Measurements from ENCODE around the gene RFX8.

Gene RFX8

GRCh38 chr2:101492936-101493473 is 18.1 kb upstream of the RFX8 start:
- FAIRE-seq (no peak), DNase-seq (ENCODE audit: insufficient read length, low spot score) (no peak)
- TF ChIP-seq TAF1 (IDR thresholded peaks at IDR 0.05; ENCODE audit: low read depth, low read length) (no peak), SPI1 (IDR thresholded peaks at IDR 0.05; ENCODE audit: low read depth, low read length) (no peak), POLR2AphosphoS5 (IDR thresholded peaks at IDR 0.05; ENCODE audit: low read depth, low read length) (no peak), POU2F2 (IDR thresholded peaks at IDR 0.05; ENCODE audit: low read depth, low read length) (no peak), PAX5 (IDR thresholded peaks at IDR 0.05; ENCODE audit: insufficient read depth, low read length, severe bottlenecking) (no peak), POLR2A (IDR thresholded peaks at IDR 0.05; ENCODE audit: low read depth, low read length) (no peak)

GRCh38 chr2:101486994-101487393 is 12.1 kb upstream of the RFX8 start:
- no peak for DNase-seq (ENCODE audit: insufficient read length, low spot score)
- TF ChIP-seq PAX5 (IDR thresholded peaks at IDR 0.05; ENCODE audit: insufficient read depth, low read length, severe bottlenecking) (no peak), SPI1 (IDR thresholded peaks at IDR 0.05; ENCODE audit: low read depth, low read length) (no peak), POLR2A (IDR thresholded peaks at IDR 0.05; ENCODE audit: low read depth, low read length) (no peak), POU2F2 (IDR thresholded peaks at IDR 0.05; ENCODE audit: low read depth, low read length) (no peak), TAF1 (IDR thresholded peaks at IDR 0.05; ENCODE audit: low read depth, low read length) (no peak), POLR2AphosphoS5 (IDR thresholded peaks at IDR 0.05; ENCODE audit: low read depth, low read length) (no peak)
- no peak for FAIRE-seq

GRCh38 chr2:101486258-101486701 is 11.4 kb upstream of the RFX8 start:
- no peak for TF ChIP-seq POU2F2 (IDR thresholded peaks at IDR 0.05; ENCODE audit: low read depth, low read length)
- no peak for TF ChIP-seq POLR2A (IDR thresholded peaks at IDR 0.05; ENCODE audit: low read depth, low read length)
- no peak for TF ChIP-seq SPI1 (IDR thresholded peaks at IDR 0.05; ENCODE audit: low read depth, low read length)
- TF ChIP-seq POLR2AphosphoS5 (IDR thresholded peaks at IDR 0.05; ENCODE audit: low read depth, low read length) = no peak
- no peak for TF ChIP-seq PAX5 (IDR thresholded peaks at IDR 0.05; ENCODE audit: insufficient read depth, low read length, severe bottlenecking)
- no peak for TF ChIP-seq TAF1 (IDR thresholded peaks at IDR 0.05; ENCODE audit: low read depth, low read length)
- no peak for FAIRE-seq

GRCh38 chr2:101485856-101486255 is 10.9 kb upstream of the RFX8 start:
- TF ChIP-seq TAF1 (IDR thresholded peaks at IDR 0.05; ENCODE audit: low read depth, low read length) = no peak
- no peak for TF ChIP-seq POLR2A (IDR thresholded peaks at IDR 0.05; ENCODE audit: low read depth, low read length)
- no peak for TF ChIP-seq PAX5 (IDR thresholded peaks at IDR 0.05; ENCODE audit: insufficient read depth, low read length, severe bottlenecking)
- no peak for TF ChIP-seq POU2F2 (IDR thresholded peaks at IDR 0.05; ENCODE audit: low read depth, low read length)
- no peak for TF ChIP-seq POLR2AphosphoS5 (IDR thresholded peaks at IDR 0.05; ENCODE audit: low read depth, low read length)
- TF ChIP-seq SPI1 (IDR thresholded peaks at IDR 0.05; ENCODE audit: low read depth, low read length) = no peak
- no peak for DNase-seq (ENCODE audit: insufficient read length, low spot score)
- FAIRE-seq = no peak

More at GRCh38 chr2:101486258-101486701, 11.4 kb upstream of the RFX8 start:
- no peak for DNase-seq (ENCODE audit: insufficient read length, low spot score)

GRCh38 chr2:101480764-101481163 is 5.9 kb upstream of the RFX8 start:
- DNase-seq (ENCODE audit: insufficient read length, low spot score) (no peak), FAIRE-seq (no peak)
- TF ChIP-seq POLR2AphosphoS5 (IDR thresholded peaks at IDR 0.05; ENCODE audit: low read depth, low read length) (no peak), PAX5 (IDR thresholded peaks at IDR 0.05; ENCODE audit: insufficient read depth, low read length, severe bottlenecking) (no peak), POLR2A (IDR thresholded peaks at IDR 0.05; ENCODE audit: low read depth, low read length) (no peak), TAF1 (IDR thresholded peaks at IDR 0.05; ENCODE audit: low read depth, low read length) (no peak), SPI1 (IDR thresholded peaks at IDR 0.05; ENCODE audit: low read depth, low read length) (no peak)

GRCh38 chr2:101479810-101480209 is 4.9 kb upstream of the RFX8 start:
- TF ChIP-seq TAF1 (IDR thresholded peaks at IDR 0.05; ENCODE audit: low read depth, low read length) = no peak
- TF ChIP-seq PAX5 (IDR thresholded peaks at IDR 0.05; ENCODE audit: insufficient read depth, low read length, severe bottlenecking) = no peak
- no peak for TF ChIP-seq POU2F2 (IDR thresholded peaks at IDR 0.05; ENCODE audit: low read depth, low read length)
- TF ChIP-seq POLR2AphosphoS5 (IDR thresholded peaks at IDR 0.05; ENCODE audit: low read depth, low read length) = no peak
- TF ChIP-seq SPI1 (IDR thresholded peaks at IDR 0.05; ENCODE audit: low read depth, low read length) = no peak
- TF ChIP-seq POLR2A (IDR thresholded peaks at IDR 0.05; ENCODE audit: low read depth, low read length) = no peak
- DNase-seq (ENCODE audit: insufficient read length, low spot score) (no peak), FAIRE-seq (no peak)

GRCh38 chr2:101479328-101479727 is 4.4 kb upstream of the RFX8 start:
- DNase-seq (ENCODE audit: insufficient read length, low spot score) = no peak
- TF ChIP-seq POLR2AphosphoS5 (IDR thresholded peaks at IDR 0.05; ENCODE audit: low read depth, low read length) (no peak), PAX5 (IDR thresholded peaks at IDR 0.05; ENCODE audit: insufficient read depth, low read length, severe bottlenecking) (no peak), POLR2A (IDR thresholded peaks at IDR 0.05; ENCODE audit: low read depth, low read length) (no peak), SPI1 (IDR thresholded peaks at IDR 0.05; ENCODE audit: low read depth, low read length) (no peak), POU2F2 (IDR thresholded peaks at IDR 0.05; ENCODE audit: low read depth, low read length) (no peak), TAF1 (IDR thresholded peaks at IDR 0.05; ENCODE audit: low read depth, low read length) (no peak)
- FAIRE-seq = no peak

- FAIRE-seq = no peak
- no peak for TF ChIP-seq POLR2A (IDR thresholded peaks at IDR 0.05; ENCODE audit: low read depth, low read length)
- TF ChIP-seq SPI1 (IDR thresholded peaks at IDR 0.05; ENCODE audit: low read depth, low read length) = no peak
- TF ChIP-seq PAX5 (IDR thresholded peaks at IDR 0.05; ENCODE audit: insufficient read depth, low read length, severe bottlenecking) = no peak
- TF ChIP-seq POU2F2 (IDR thresholded peaks at IDR 0.05; ENCODE audit: low read depth, low read length) = no peak
- TF ChIP-seq TAF1 (IDR thresholded peaks at IDR 0.05; ENCODE audit: low read depth, low read length) = no peak
- no peak for TF ChIP-seq POLR2AphosphoS5 (IDR thresholded peaks at IDR 0.05; ENCODE audit: low read depth, low read length)
- DNase-seq (ENCODE audit: insufficient read length, low spot score) = no peak
Observed at GRCh38 chr2:101478181-101479001, 3.5 kb upstream of the RFX8 start.

- no peak for TF ChIP-seq SPI1 (IDR thresholded peaks at IDR 0.05; ENCODE audit: low read depth, low read length)
- no peak for TF ChIP-seq PAX5 (IDR thresholded peaks at IDR 0.05; ENCODE audit: insufficient read depth, low read length, severe bottlenecking)
- no peak for TF ChIP-seq TAF1 (IDR thresholded peaks at IDR 0.05; ENCODE audit: low read depth, low read length)
- TF ChIP-seq POU2F2 (IDR thresholded peaks at IDR 0.05; ENCODE audit: low read depth, low read length) = no peak
- TF ChIP-seq POLR2A (IDR thresholded peaks at IDR 0.05; ENCODE audit: low read depth, low read length) = no peak
- TF ChIP-seq POLR2AphosphoS5 (IDR thresholded peaks at IDR 0.05; ENCODE audit: low read depth, low read length) = no peak
- FAIRE-seq (no peak), DNase-seq (ENCODE audit: insufficient read length, low spot score) (no peak)
Observed at GRCh38 chr2:101477556-101477955, 2.6 kb upstream of the RFX8 start.

Data from GM12891 (cell line).